Right lobe of liver (tissue), 4 donors: Measurements from ENCODE around the gene UBAC2.

ENCODE experiments used
- POLR2A ChIP-seq: fragments of 450-650 bp; IDR thresholded peaks from one replicate; pipeline ENCODE4 v1.6.1; 2017; ENCODE audit warnings: antibody characterized with exemption, mild to moderate bottlenecking
- TF ChIP-seq, protein P1 (sequence below), 4 donors: fragments of 200-600 bp in 3 of 4; fragments of 450-650 bp in 1 of 4; IDR thresholded peaks; one replicate each; pipeline versions ENCODE4 v1.5.1 to v1.8.0; 2016 to 2022; ENCODE audit warnings: antibody characterized with exemption in 4 of 4, mild to moderate bottlenecking in 2 of 4
- donor health status: DM: no; HTN: no; CAD: no.
- donor health status: DM: no; HTN: no; CAD: no.
- donor health status: DM: no; HTN: yes; CAD: no.

DNA sequence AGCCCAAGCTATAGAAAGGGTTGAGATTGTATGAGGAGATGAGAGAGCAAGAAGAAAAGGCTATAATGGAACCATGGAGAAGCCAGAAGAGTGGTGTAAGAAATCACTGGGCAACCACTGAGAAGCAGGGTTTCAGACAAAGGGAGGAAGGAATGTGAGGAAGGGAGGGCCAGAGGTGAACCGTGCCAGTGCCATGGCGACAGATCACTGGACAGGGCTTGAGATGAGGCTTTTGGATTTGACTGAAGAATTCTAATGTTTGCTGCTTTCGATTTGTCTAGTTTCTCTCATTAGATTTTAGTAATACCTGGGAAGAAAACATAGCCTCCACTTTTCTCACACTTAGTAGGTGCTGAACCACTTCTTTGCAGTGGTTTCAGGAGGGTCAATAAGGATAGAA is 112.8 kb downstream of the UBAC2 start:
- TF ChIP-seq POLR2A, result no peak
- TF ChIP-seq, protein P1, sequence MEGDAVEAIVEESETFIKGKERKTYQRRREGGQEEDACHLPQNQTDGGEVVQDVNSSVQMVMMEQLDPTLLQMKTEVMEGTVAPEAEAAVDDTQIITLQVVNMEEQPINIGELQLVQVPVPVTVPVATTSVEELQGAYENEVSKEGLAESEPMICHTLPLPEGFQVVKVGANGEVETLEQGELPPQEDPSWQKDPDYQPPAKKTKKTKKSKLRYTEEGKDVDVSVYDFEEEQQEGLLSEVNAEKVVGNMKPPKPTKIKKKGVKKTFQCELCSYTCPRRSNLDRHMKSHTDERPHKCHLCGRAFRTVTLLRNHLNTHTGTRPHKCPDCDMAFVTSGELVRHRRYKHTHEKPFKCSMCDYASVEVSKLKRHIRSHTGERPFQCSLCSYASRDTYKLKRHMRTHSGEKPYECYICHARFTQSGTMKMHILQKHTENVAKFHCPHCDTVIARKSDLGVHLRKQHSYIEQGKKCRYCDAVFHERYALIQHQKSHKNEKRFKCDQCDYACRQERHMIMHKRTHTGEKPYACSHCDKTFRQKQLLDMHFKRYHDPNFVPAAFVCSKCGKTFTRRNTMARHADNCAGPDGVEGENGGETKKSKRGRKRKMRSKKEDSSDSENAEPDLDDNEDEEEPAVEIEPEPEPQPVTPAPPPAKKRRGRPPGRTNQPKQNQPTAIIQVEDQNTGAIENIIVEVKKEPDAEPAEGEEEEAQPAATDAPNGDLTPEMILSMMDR (IDR thresholded peaks at IDR 0.05), result no peak
